KOPT-K1 (cell line): Measurements from ENCODE around the gene RAD9A.

Experiments used
- H3K27ac ChIP-seq: fragments of 200-600 bp; sonication (generic); 2 replicates; pipeline ENCODE4 v1.5.1; 2016; ENCODE audit warnings: antibody characterized with exemption, mild to moderate bottlenecking, low read depth, low read length; ENCODE audit not compliant: poor library complexity, severe bottlenecking
- H3K36me3 ChIP-seq: fragments of 200-600 bp; sonication (generic); 2 replicates; pipeline ENCODE4 v1.5.1; 2017; ENCODE audit warnings: antibody characterized with exemption, mild to moderate bottlenecking, low read length, moderate library complexity; ENCODE audit not compliant: insufficient read depth
- H3K9me3 ChIP-seq: fragments of 200-600 bp; sonication (generic); 2 replicates; pipeline ENCODE4 v1.5.1; 2017; ENCODE audit warnings: antibody characterized with exemption, low read length, mild to moderate bottlenecking; ENCODE audit not compliant: insufficient read depth, poor library complexity, severe bottlenecking

Gene RAD9A

DNA sequence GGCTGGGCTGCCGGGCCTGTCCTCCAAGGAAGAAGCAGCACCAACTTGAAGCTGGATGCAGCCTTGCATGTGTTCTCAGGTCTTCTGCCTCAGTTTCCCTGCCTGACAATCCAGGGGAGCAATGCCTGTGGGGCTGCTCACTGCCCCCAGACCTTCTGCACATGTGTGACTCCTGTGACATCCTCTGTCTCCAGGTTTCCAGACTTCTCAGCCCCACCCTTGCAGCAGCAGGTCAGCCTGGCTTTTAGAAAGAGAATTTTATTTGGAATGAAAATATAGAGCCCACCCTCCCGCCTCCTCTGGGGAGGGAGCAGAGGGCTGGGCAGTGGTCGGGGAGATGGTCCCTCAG is 46.0 kb downstream of the RAD9A start:
- no peaks in the 10 kb centered on the region for H3K9me3 ChIP-seq
- H3K36me3 ChIP-seq = peaks cover 36% of the 10 kb centered on the region
- peak overlapping the region; percentile 100 for H3K27ac ChIP-seq

DNA sequence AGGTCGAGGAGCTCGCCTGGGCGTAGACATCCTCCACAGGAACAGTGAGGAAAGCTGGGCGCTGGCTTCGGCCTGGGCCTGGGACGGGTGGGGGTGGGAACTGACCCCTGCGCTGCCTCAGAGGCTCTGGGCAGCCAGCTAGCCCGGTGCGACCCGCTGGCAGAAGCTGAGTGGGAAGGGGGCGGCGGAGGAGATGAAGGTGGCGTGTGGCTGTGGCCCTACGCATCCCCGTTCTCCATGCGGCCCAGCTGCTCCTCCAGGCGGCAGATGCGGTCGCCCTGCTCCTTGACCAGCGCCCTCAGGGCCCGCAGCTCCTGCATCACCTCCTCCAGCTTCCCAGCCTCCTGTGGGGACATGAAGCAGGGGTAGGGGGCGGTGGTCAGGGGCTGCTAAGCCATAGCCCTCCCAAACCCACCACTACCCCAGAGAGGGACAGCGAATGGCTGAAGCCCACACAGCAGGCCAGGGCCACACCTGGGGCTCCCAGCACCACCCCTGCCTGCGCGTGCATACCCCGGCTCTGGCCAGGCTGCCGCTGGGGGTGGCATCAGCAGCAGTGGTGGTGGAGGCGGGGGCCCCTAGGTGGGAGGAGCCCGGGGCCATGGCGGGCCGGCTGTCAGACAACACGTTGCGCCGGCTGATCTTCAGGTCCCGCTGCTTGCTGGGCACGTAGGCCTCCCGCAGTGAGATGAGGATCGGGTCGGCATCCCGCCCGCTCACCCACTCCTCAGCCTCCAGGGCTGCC is 46.5 kb downstream of the RAD9A start:
- H3K9me3 ChIP-seq = no peaks in the 10 kb centered on the region
- peaks cover 31% of the 10 kb centered on the region for H3K36me3 ChIP-seq
- peak overlapping the region; percentile 100 for H3K27ac ChIP-seq

DNA sequence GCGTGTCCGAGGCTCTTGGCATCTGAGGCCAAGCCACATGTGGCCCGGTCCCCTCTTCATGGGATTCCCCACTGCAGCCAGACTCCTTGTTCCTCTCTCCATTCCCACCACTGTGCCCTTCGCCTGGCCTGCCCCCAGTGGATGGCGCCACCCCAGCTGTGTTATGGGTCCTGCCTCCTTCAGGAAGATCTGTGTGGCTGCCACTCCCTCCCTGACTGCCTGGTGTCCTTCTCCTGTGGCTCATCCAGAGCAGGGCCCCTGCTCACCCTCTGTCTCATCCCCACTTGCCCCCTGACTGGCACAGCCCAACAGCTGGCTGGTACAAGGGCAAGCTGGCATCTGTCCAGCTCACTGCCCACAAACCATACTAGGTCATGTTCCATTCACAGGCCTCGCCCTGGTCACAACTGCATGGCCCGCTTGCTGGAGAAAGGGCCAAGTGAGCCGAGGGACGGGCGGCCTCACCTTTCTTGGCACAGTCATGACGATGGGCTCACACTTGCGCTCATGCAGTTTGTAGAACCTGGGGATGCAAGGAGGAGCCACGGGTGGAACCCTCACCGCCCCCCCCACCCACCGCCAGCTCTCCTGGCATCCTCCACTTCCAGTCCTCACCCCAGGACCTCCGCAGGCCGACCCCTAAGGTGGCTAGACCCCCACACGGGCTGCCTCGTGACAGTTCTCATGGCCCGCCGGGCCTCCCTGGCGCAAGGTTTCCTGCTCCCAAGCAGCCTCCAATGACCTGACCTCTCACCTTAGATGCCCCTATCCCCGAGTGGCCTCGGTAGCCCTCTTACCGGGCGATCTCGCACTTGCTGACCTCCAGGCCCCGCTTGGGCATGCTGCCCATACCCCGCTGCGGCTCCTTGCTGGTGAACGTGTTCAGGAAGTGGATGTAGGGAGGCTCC is 47.8 kb downstream of the RAD9A start:
- peaks cover 19% of the 10 kb centered on the region for H3K36me3 ChIP-seq
- H3K9me3 ChIP-seq = no peaks in the 10 kb centered on the region
- H3K27ac ChIP-seq = peak overlapping the region; percentile 100

DNA sequence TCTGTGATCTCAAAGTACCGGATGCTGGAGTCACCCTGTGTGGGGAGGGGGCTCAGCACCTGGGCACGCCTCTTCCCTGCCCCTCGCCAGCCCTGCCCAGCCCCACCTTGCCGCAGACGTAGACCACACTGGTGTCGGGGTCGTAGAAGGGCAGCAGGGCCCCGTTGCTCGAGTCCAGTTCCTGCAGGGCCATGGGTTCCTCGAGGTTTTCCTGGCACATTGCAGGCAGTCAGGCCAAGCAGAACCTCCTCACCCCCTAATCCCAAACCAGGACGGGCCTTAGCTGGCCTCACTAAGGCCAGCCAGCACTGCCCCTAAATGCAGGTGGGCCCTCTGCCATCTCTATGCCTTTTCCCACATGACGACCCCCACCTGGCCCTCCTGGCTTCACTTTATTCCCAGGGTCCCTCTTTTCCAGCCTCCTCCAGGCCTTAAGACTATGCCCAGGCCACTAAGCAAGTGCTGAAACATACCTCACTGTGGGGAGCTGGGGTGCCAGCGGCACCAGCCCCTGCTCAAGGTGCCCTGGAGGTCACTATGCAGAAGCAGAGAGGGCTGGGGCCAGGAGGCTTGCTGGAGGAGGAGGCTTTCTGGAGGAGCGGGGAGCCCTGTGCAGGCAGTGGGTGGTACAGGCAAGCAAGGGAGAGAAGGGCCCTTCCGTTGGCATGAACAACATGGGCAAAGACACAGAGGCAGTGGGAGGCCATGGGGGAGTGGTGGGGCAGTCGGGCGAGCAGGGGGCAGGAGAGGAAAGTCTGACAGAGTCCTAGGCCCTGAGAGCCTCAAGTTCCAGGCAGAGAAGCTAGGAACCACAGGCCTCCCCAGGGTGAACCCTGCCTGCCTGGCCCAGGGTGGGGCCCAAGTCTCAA is 48.7 kb downstream of the RAD9A start:
- Histone ChIP-seq H3K27ac (peak overlapping the region; percentile 100), H3K9me3 (no peaks in the 10 kb centered on the region), H3K36me3 (peaks cover 10% of the 10 kb centered on the region)

DNA sequence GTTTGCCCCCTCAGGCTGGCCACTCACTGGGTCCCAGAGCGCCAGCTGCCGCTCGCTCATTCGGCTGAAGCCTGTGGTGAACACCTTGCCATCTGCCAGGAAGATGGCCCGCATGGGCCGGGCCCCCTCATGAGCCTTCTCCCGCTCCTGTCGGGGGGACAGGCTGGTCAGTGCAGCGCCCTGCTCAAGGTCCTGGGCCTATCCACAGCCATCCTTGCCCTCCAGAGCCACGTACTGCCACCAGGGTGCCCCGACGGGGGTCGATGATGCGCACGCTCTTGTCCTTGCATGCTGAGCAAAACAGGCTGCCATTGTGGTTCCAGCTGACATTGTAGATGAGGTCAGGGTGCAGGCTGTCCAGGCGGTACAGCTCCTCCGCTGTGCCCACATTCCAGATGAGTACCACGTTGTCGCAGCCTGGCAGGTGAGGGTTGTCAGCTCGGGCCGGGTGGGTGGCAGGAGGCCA is 49.3 kb downstream of the RAD9A start:
- H3K27ac ChIP-seq = peak overlapping the region; percentile 100
- H3K36me3 ChIP-seq = peaks cover 3% of the 10 kb centered on the region

DNA sequence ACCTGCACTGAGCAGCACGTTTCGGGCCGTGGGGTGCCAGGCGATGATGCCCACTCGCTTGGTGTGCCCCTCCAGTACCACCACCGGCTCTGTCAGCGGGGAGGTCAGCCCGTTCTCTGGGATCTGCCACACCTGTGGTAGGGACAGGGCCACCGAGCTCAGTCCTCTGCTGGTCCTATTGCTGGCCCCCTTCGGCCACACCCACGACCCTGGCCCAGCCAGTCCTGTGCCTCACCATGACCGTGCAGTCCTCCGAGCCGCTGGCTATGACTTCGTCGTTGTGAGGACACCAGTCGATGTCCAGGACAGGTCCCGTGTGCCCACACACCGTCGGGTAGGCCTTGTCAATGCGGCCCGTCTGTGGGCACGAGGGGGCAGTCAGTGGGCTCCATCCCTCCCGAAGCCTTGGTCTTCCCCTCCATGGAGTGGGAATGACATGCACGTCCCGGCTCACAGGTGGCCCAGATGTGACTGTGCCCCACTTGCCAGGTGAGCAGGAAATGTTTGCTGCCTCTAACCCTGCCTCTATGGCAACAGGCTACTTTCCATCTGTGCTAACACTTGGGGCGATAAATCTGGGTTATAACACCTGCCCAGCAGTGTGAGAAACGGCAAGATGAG is 50.1 kb downstream of the RAD9A start:
- Histone ChIP-seq H3K27ac (no peak overlapping the region), H3K9me3 (no peaks in the 10 kb centered on the region), H3K36me3 (no peaks in the 10 kb centered on the region)

More for the DNA sequence above, 49.3 kb downstream of the RAD9A start:
- no peaks in the 10 kb centered on the region for H3K9me3 ChIP-seq

DNA sequence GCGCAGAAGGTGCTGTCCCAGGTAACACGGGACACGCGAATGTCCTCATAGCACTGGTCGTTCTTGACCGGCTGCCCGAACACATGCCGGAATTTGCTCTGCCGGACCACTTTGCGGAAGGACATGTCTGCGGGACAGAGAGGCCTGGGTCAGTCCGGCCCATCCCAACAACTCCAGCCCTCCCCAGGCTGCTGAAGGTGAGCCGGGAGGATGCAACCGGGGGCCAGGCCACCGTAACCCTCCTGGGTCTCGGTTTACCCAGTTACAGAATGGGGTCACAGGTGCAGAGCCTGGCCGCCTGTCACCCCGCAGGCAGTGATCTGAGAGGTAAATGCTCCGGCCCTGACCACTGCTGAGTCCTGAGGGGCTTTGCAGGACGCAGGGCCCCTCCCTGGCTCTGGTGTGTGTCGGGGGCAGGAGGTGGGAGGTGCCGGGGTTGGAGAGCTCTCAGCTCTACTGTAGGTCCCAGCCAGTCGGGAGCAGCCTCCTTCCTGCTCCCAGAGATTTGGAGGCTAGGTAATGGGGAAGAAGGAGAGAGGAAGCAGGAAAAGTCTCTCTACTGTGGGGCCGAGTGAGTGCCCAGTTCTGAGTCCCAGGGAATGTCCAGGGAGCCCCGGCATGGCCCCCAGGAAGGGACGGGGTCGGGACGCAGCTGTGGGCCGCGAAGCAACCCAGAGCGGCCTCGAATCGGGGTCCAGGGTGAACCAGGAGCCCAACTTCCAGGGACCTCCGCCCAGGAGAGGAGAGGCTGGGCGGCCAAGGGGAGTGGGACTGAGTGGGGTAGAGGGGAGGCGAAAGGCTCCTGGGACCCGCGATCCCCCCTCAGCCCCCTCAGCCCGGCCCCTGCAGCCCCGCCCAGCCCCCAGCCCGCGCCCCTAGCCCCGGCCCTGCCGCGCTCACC is 51.0 kb downstream of the RAD9A start:
- Histone ChIP-seq H3K9me3 (no peaks in the 10 kb centered on the region), H3K36me3 (no peaks in the 10 kb centered on the region), H3K27ac (peak overlapping the region; percentile 71)

DNA sequence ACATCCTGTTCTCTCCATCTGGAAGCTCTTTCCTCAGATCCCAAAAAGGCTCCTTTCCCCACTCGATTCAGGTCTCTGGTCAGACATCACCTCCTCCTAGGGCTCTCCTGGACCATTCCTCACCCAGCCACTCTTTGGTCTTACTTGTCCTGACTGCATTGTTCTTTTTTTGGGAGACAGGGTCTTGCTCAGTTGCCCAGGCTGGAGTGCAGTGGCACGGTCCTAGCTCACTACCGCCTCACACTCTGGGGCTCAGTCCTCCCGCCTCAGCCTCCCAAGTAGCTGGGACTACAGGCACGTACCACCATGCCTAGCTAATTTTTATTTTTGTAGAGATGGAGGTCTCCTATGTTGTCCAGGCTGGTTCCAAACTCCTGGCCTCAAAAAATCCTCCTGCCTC is 53.7 kb downstream of the RAD9A start:
- Histone ChIP-seq H3K36me3 (no peaks in the 10 kb centered on the region), H3K9me3 (no peaks in the 10 kb centered on the region), H3K27ac (peak overlapping the region; percentile 71)
